HG03432 (cell line): ENCODE results near the gene CGNL1.

ENCODE experiments used
- ATAC-seq: cut with Tn5 transposase; IDR thresholded peaks from one replicate; pipeline ENCODE4 v1.9.1; 2021; ENCODE audit warnings: mild to moderate bottlenecking, moderate library complexity; ENCODE audit not compliant: unreplicated experiment

CGNL1 gene

GRCh38 chr15:57382969-57383368 lies 6.7 kb downstream of the CGNL1 start:
- ATAC-seq, result no peak

- no peak for ATAC-seq
Observed at GRCh38 chr15:57384024-57384423, 7.7 kb downstream of the CGNL1 start.

GRCh38 chr15:57384816-57385215 lies 8.5 kb downstream of the CGNL1 start:
- ATAC-seq, result no peak

GRCh38 chr15:57385923-57386390 lies 9.7 kb downstream of the CGNL1 start:
- no peak for ATAC-seq

- no peak for ATAC-seq
Observed at GRCh38 chr15:57386976-57387375, 10.7 kb downstream of the CGNL1 start.

GRCh38 chr15:57387564-57388076 lies 11.3 kb downstream of the CGNL1 start:
- ATAC-seq, result no peak

- no peak for ATAC-seq
Observed at GRCh38 chr15:57388464-57388863, 12.2 kb downstream of the CGNL1 start.

GRCh38 chr15:57389991-57390390 lies 13.7 kb downstream of the CGNL1 start:
- no peak for ATAC-seq

- no peak for ATAC-seq
Observed at GRCh38 chr15:57390583-57390982, 14.3 kb downstream of the CGNL1 start.

- ATAC-seq, result no peak
Observed at GRCh38 chr15:57391537-57391936, 15.2 kb downstream of the CGNL1 start.

- no peak for ATAC-seq
Observed at GRCh38 chr15:57393061-57393460, 16.8 kb downstream of the CGNL1 start.

GRCh38 chr15:57395292-57395691 lies 19.0 kb downstream of the CGNL1 start:
- no peak for ATAC-seq

GRCh38 chr15:57398336-57398735 lies 22.0 kb downstream of the CGNL1 start:
- ATAC-seq, result no peak

GRCh38 chr15:57401546-57401945 lies 25.2 kb downstream of the CGNL1 start:
- ATAC-seq, result no peak

GRCh38 chr15:57403017-57403416 lies 26.7 kb downstream of the CGNL1 start:
- ATAC-seq, result no peak

GRCh38 chr15:57403566-57404325 lies 27.4 kb downstream of the CGNL1 start:
- ATAC-seq, result no peak

GRCh38 chr15:57405133-57405532 lies 28.8 kb downstream of the CGNL1 start:
- no peak for ATAC-seq

GRCh38 chr15:57406062-57406772 lies 29.9 kb downstream of the CGNL1 start:
- ATAC-seq, result no peak

GRCh38 chr15:57410373-57410772 lies 34.1 kb downstream of the CGNL1 start:
- ATAC-seq, result no peak

- ATAC-seq, result no peak
Observed at GRCh38 chr15:57411945-57412768, 35.9 kb downstream of the CGNL1 start.

GRCh38 chr15:57415602-57416001 lies 39.3 kb downstream of the CGNL1 start:
- ATAC-seq, result no peak
